Ectodermal cell (in vitro differentiated cells): ENCODE results near the gene ARHGEF3.

Experiments
- H3K27ac ChIP-seq: 2 replicates; pipeline ENCODE4 v1.7.0; 2013; ENCODE audit warnings: mild to moderate bottlenecking, low read depth, low read length; ENCODE audit not compliant: insufficient read depth, poor library complexity, severe bottlenecking
- H3K27me3 ChIP-seq: 2 replicates; pipeline ENCODE4 v1.7.0; 2013; ENCODE audit warnings: mild to moderate bottlenecking, low read length; ENCODE audit not compliant: insufficient read depth, control insufficient read depth, poor library complexity, severe bottlenecking
- H3K36me3 ChIP-seq: one replicate; pipeline ENCODE4 v1.7.0; 2013; ENCODE audit warnings: low read length; ENCODE audit not compliant: control insufficient read depth, insufficient read depth
- H3K4me1 ChIP-seq: one replicate; pipeline ENCODE4 v1.7.0; 2013; ENCODE audit warnings: low read length; ENCODE audit not compliant: control insufficient read depth, insufficient read depth
- H3K4me3 ChIP-seq: 2 replicates; pipeline ENCODE4 v1.7.0; 2013; ENCODE audit warnings: low read depth, low read length, control low read depth; ENCODE audit not compliant: insufficient read depth
- H3K9me3 ChIP-seq: 2 replicates; pipeline ENCODE4 v1.7.0; 2013; ENCODE audit warnings: mild to moderate bottlenecking, low read length, moderate library complexity; ENCODE audit not compliant: control insufficient read depth
- whole genome bisulfite sequencing, 2 experiments: methylation state at CpG; one replicate each; pipeline ENCODE4 v1.1.7; 2013; ENCODE audit warnings: missing lambda C conversion rate in 2 of 2; 5-methylcytosine and 5-hydroxymethylcytosine counted together

Gene ARHGEF3

GRCh38 chr3:56772952-56773938, 28.5 kb downstream of the ARHGEF3 start:
- Histone ChIP-seq H3K4me3 (no peak overlapping the region), H3K9me3 (no peaks in the 10 kb centered on the region), H3K36me3 (no peaks in the 10 kb centered on the region), H3K27ac (no peak overlapping the region), H3K4me1 (no peaks in the 10 kb centered on the region), H3K27me3 (no peaks in the 10 kb centered on the region)
- WGBS, 2 experiments: 96 to 97% methylated on average over 16 of the region's 16 CpGs

- no peaks in the 10 kb centered on the region for H3K27me3 ChIP-seq
- H3K4me1 ChIP-seq: no peaks in the 10 kb centered on the region
- H3K4me3 ChIP-seq: no peak overlapping the region
- H3K36me3 ChIP-seq: no peaks in the 10 kb centered on the region
- H3K9me3 ChIP-seq: no peaks in the 10 kb centered on the region
- no peak overlapping the region for H3K27ac ChIP-seq
Measured at GRCh38 chr3:56771376-56771775, 30.4 kb downstream of the ARHGEF3 start.

GRCh38 chr3:56769116-56769707, 32.5 kb downstream of the ARHGEF3 start:
- H3K27ac ChIP-seq: no peak overlapping the region
- H3K4me1 ChIP-seq: no peaks in the 10 kb centered on the region
- no peaks in the 10 kb centered on the region for H3K36me3 ChIP-seq
- 87 to 90% methylated on average over 7 of the region's 7 CpGs for WGBS, 2 experiments
- H3K4me3 ChIP-seq: no peak overlapping the region
- no peaks in the 10 kb centered on the region for H3K9me3 ChIP-seq
- no peaks in the 10 kb centered on the region for H3K27me3 ChIP-seq

GRCh38 chr3:56764904-56765547, 36.7 kb downstream of the ARHGEF3 start:
- Histone ChIP-seq H3K27me3 (peaks cover 6% of the 10 kb centered on the region), H3K4me3 (no peak overlapping the region), H3K27ac (no peak overlapping the region), H3K4me1 (no peaks in the 10 kb centered on the region), H3K9me3 (no peaks in the 10 kb centered on the region), H3K36me3 (no peaks in the 10 kb centered on the region)
- 90 to 97% methylated on average over 6 of the region's 6 CpGs for WGBS, 2 experiments

- Histone ChIP-seq H3K27ac (no peak overlapping the region), H3K9me3 (no peaks in the 10 kb centered on the region)
Measured at GRCh38 chr3:56764184-56764583, 37.6 kb downstream of the ARHGEF3 start.

GRCh38 chr3:56763233-56763632, 38.5 kb downstream of the ARHGEF3 start:
- Histone ChIP-seq H3K27ac (no peak overlapping the region), H3K27me3 (peaks cover 6% of the 10 kb centered on the region), H3K4me1 (no peaks in the 10 kb centered on the region), H3K36me3 (no peaks in the 10 kb centered on the region), H3K4me3 (no peak overlapping the region), H3K9me3 (no peaks in the 10 kb centered on the region)
- WGBS, 2 experiments: 35 to 43% methylated on average over 2 of the region's 2 CpGs

More at GRCh38 chr3:56764184-56764583, 37.6 kb downstream of the ARHGEF3 start:
- no peaks in the 10 kb centered on the region for H3K4me1 ChIP-seq
- no peaks in the 10 kb centered on the region for H3K36me3 ChIP-seq
- H3K4me3 ChIP-seq: no peak overlapping the region
- WGBS, 2 experiments: 88 to 93% methylated on average over 2 of the region's 2 CpGs
- H3K27me3 ChIP-seq: peaks cover 6% of the 10 kb centered on the region

GRCh38 chr3:56762718-56763117, 39.0 kb downstream of the ARHGEF3 start:
- Histone ChIP-seq H3K27me3 (peaks cover 6% of the 10 kb centered on the region), H3K4me3 (no peak overlapping the region), H3K27ac (no peak overlapping the region), H3K36me3 (no peaks in the 10 kb centered on the region), H3K4me1 (no peaks in the 10 kb centered on the region), H3K9me3 (no peaks in the 10 kb centered on the region)
- WGBS, 2 experiments: 95 to 97% methylated on average over 1 of the region's 1 CpG

GRCh38 chr3:56761887-56762651, 39.7 kb downstream of the ARHGEF3 start:
- peaks cover 6% of the 10 kb centered on the region for H3K27me3 ChIP-seq
- no peak overlapping the region for H3K27ac ChIP-seq
- H3K9me3 ChIP-seq: no peaks in the 10 kb centered on the region
- H3K36me3 ChIP-seq: no peaks in the 10 kb centered on the region
- H3K4me3 ChIP-seq: no peak overlapping the region
- no peaks in the 10 kb centered on the region for H3K4me1 ChIP-seq
- WGBS, 2 experiments: 94 to 95% methylated on average over 11 of the region's 11 CpGs

GRCh38 chr3:56761023-56761422, 40.7 kb downstream of the ARHGEF3 start:
- Histone ChIP-seq H3K9me3 (no peaks in the 10 kb centered on the region), H3K27ac (no peak overlapping the region), H3K36me3 (no peaks in the 10 kb centered on the region), H3K27me3 (peaks cover 6% of the 10 kb centered on the region), H3K4me3 (no peak overlapping the region), H3K4me1 (no peaks in the 10 kb centered on the region)
- WGBS, 2 experiments: 97 to 100% methylated on average over 2 of the region's 2 CpGs
